Measurements from ENCODE around the gene COL12A1.

DNA sequence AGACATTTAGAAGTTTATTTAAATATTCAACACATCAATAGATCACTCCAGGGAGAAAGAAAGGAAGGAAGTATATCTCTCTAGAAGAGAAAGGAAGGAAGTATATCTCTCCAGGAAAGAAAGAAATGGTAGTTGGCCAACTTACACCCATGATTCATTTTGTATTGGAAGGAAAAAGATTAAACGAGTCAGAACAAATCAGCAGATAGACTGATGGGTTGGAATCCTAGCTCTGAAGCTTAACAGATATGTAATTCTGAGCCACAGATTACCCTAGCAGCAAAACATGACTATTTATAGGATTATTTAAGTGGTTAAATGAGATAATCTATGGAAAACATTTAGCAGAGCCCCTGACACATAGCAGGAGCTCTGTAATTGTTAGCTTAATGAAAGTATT, 27.1 kb downstream of the COL12A1 start:
- TF ChIP-seq, protein P1, sequence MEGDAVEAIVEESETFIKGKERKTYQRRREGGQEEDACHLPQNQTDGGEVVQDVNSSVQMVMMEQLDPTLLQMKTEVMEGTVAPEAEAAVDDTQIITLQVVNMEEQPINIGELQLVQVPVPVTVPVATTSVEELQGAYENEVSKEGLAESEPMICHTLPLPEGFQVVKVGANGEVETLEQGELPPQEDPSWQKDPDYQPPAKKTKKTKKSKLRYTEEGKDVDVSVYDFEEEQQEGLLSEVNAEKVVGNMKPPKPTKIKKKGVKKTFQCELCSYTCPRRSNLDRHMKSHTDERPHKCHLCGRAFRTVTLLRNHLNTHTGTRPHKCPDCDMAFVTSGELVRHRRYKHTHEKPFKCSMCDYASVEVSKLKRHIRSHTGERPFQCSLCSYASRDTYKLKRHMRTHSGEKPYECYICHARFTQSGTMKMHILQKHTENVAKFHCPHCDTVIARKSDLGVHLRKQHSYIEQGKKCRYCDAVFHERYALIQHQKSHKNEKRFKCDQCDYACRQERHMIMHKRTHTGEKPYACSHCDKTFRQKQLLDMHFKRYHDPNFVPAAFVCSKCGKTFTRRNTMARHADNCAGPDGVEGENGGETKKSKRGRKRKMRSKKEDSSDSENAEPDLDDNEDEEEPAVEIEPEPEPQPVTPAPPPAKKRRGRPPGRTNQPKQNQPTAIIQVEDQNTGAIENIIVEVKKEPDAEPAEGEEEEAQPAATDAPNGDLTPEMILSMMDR (conservative IDR thresholded peaks at IDR 0.05; ENCODE audit: low read depth in 2 of 2) = no peak
- TF ChIP-seq JUNB (IDR thresholded peaks at IDR 0.05; ENCODE audit: unreplicated experiment) (no peak), EZH2phosphoT487 (IDR thresholded peaks at IDR 0.05; ENCODE audit: unreplicated experiment) (no peak), POLR2AphosphoS5 (IDR thresholded peaks at IDR 0.05; ENCODE audit: low read depth) (no peak), STAT1 (IDR thresholded peaks at IDR 0.05; ENCODE audit: unreplicated experiment) (no peak), EZH2 (IDR thresholded peaks at IDR 0.05; ENCODE audit: low read depth, unreplicated experiment) (no peak), NANOG (IDR thresholded peaks at IDR 0.05; ENCODE audit: borderline replicate concordance) (no peak), ZNF331 (CRISPR knock-in tag; IDR thresholded peaks at IDR 0.05; ENCODE audit: low read depth) (no peak), CREB1 (CRISPR knock-in tag; IDR thresholded peaks at IDR 0.05; ENCODE audit: low read depth) (no peak), ZNF114 (CRISPR knock-in tag; IDR thresholded peaks at IDR 0.05) (no peak)
- TF ChIP-seq, protein P2, sequence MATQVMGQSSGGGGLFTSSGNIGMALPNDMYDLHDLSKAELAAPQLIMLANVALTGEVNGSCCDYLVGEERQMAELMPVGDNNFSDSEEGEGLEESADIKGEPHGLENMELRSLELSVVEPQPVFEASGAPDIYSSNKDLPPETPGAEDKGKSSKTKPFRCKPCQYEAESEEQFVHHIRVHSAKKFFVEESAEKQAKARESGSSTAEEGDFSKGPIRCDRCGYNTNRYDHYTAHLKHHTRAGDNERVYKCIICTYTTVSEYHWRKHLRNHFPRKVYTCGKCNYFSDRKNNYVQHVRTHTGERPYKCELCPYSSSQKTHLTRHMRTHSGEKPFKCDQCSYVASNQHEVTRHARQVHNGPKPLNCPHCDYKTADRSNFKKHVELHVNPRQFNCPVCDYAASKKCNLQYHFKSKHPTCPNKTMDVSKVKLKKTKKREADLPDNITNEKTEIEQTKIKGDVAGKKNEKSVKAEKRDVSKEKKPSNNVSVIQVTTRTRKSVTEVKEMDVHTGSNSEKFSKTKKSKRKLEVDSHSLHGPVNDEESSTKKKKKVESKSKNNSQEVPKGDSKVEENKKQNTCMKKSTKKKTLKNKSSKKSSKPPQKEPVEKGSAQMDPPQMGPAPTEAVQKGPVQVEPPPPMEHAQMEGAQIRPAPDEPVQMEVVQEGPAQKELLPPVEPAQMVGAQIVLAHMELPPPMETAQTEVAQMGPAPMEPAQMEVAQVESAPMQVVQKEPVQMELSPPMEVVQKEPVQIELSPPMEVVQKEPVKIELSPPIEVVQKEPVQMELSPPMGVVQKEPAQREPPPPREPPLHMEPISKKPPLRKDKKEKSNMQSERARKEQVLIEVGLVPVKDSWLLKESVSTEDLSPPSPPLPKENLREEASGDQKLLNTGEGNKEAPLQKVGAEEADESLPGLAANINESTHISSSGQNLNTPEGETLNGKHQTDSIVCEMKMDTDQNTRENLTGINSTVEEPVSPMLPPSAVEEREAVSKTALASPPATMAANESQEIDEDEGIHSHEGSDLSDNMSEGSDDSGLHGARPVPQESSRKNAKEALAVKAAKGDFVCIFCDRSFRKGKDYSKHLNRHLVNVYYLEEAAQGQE (IDR thresholded peaks at IDR 0.05; ENCODE audit: unreplicated experiment) = no peak
- TF ChIP-seq, protein P3, sequence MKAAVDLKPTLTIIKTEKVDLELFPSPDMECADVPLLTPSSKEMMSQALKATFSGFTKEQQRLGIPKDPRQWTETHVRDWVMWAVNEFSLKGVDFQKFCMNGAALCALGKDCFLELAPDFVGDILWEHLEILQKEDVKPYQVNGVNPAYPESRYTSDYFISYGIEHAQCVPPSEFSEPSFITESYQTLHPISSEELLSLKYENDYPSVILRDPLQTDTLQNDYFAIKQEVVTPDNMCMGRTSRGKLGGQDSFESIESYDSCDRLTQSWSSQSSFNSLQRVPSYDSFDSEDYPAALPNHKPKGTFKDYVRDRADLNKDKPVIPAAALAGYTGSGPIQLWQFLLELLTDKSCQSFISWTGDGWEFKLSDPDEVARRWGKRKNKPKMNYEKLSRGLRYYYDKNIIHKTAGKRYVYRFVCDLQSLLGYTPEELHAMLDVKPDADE (IDR thresholded peaks at IDR 0.05) = no peak
- TF ChIP-seq, protein P4, sequence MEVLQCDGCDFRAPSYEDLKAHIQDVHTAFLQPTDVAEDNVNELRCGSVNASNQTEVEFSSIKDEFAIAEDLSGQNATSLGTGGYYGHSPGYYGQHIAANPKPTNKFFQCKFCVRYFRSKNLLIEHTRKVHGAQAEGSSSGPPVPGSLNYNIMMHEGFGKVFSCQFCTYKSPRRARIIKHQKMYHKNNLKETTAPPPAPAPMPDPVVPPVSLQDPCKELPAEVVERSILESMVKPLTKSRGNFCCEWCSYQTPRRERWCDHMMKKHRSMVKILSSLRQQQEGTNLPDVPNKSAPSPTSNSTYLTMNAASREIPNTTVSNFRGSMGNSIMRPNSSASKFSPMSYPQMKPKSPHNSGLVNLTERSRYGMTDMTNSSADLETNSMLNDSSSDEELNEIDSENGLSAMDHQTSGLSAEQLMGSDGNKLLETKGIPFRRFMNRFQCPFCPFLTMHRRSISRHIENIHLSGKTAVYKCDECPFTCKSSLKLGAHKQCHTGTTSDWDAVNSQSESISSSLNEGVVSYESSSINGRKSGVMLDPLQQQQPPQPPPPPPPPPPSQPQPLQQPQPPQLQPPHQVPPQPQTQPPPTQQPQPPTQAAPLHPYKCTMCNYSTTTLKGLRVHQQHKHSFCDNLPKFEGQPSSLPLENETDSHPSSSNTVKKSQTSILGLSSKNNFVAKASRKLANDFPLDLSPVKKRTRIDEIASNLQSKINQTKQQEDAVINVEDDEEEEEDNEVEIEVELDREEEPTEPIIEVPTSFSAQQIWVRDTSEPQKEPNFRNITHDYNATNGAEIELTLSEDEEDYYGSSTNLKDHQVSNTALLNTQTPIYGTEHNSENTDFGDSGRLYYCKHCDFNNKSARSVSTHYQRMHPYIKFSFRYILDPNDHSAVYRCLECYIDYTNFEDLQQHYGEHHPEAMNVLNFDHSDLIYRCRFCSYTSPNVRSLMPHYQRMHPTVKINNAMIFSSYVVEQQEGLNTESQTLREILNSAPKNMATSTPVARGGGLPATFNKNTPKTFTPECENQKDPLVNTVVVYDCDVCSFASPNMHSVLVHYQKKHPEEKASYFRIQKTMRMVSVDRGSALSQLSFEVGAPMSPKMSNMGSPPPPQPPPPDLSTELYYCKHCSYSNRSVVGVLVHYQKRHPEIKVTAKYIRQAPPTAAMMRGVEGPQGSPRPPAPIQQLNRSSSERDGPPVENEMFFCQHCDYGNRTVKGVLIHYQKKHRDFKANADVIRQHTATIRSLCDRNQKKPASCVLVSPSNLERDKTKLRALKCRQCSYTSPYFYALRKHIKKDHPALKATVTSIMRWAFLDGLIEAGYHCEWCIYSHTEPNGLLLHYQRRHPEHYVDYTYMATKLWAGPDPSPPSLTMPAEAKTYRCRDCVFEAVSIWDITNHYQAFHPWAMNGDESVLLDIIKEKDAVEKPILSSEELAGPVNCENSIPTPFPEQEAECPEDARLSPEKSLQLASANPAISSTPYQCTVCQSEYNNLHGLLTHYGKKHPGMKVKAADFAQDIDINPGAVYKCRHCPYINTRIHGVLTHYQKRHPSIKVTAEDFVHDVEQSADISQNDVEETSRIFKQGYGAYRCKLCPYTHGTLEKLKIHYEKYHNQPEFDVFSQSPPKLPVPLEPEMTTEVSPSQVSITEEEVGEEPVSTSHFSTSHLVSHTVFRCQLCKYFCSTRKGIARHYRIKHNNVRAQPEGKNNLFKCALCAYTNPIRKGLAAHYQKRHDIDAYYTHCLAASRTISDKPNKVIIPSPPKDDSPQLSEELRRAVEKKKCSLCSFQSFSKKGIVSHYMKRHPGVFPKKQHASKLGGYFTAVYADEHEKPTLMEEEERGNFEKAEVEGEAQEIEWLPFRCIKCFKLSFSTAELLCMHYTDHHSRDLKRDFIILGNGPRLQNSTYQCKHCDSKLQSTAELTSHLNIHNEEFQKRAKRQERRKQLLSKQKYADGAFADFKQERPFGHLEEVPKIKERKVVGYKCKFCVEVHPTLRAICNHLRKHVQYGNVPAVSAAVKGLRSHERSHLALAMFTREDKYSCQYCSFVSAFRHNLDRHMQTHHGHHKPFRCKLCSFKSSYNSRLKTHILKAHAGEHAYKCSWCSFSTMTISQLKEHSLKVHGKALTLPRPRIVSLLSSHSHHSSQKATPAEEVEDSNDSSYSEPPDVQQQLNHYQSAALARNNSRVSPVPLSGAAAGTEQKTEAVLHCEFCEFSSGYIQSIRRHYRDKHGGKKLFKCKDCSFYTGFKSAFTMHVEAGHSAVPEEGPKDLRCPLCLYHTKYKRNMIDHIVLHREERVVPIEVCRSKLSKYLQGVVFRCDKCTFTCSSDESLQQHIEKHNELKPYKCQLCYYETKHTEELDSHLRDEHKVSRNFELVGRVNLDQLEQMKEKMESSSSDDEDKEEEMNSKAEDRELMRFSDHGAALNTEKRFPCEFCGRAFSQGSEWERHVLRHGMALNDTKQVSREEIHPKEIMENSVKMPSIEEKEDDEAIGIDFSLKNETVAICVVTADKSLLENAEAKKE (CRISPR knock-in tag; IDR thresholded peaks at IDR 0.05) = no peak
